Activated T-cell treated with anti-CD3 and anti-CD28 coated beads for 4 hours (primary cell): ENCODE results near the gene KRTAP22-1.

Experiments used
- DNase-seq: peaks from one replicate; pipeline ENCODE4 v3.0.0-alpha.2; 2020

KRTAP22-1 gene

GRCh38 chr21:30600787-30601186, at the start of gene KRTAP22-1:
Gene KRTAP22-1, plus strand, starts transcription at chr21:30601087.
- no peak for DNase-seq

- DNase-seq, result no peak
These were observed 48.1 kb upstream of the KRTAP22-1 start for GRCh38 chr21:30552782-30553181.

- no peak for DNase-seq
These were observed 45.8 kb upstream of the KRTAP22-1 start for GRCh38 chr21:30555095-30555494.

GRCh38 chr21:30561264-30561895, 39.5 kb upstream of the KRTAP22-1 start, which contains the start of gene KRTAP19-7:
Gene KRTAP19-7, minus strand, starts transcription at chr21:30561314. Its CDS starts 25 bp downstream, at chr21:30561289.
- no peak for DNase-seq

- no peak for DNase-seq
These were observed 38.9 kb upstream of the KRTAP22-1 start for GRCh38 chr21:30561957-30562356.

- DNase-seq, result no peak
These were observed 37.8 kb upstream of the KRTAP22-1 start for GRCh38 chr21:30563072-30563471.

GRCh38 chr21:30563630-30564029, 37.3 kb upstream of the KRTAP22-1 start:
- no peak for DNase-seq

- no peak for DNase-seq
These were observed 33.3 kb upstream of the KRTAP22-1 start for GRCh38 chr21:30567617-30568016.

- no peak for DNase-seq
These were observed 23.1 kb upstream of the KRTAP22-1 start for GRCh38 chr21:30577766-30578165.

GRCh38 chr21:30579346-30579745, 21.5 kb upstream of the KRTAP22-1 start:
- DNase-seq, result no peak

GRCh38 chr21:30580132-30580531, 20.8 kb upstream of the KRTAP22-1 start:
- DNase-seq, result no peak

- no peak for DNase-seq
These were observed 18.0 kb upstream of the KRTAP22-1 start for GRCh38 chr21:30582870-30583269.

- DNase-seq, result no peak
These were observed 10.6 kb upstream of the KRTAP22-1 start, which contains the start of gene KRTAP22-2 for GRCh38 chr21:30590297-30590696. Gene KRTAP22-2, minus strand, starts transcription at chr21:30590397.

GRCh38 chr21:30592140-30592539, 8.7 kb upstream of the KRTAP22-1 start, which contains the start of gene KRTAP6-3:
Gene KRTAP6-3, plus strand, starts transcription at chr21:30592440. Its CDS starts 6 bp downstream, at chr21:30592446.
- DNase-seq, result no peak

- no peak for DNase-seq
These were observed 2.1 kb upstream of the KRTAP22-1 start, which contains the start of gene KRTAP6-2 for GRCh38 chr21:30598802-30599201. Gene KRTAP6-2, minus strand, starts transcription at chr21:30598902. Its CDS starts 28 bp downstream, at chr21:30598874.

GRCh38 chr21:30605968-30606367, 5.1 kb downstream of the KRTAP22-1 start:
- no peak for DNase-seq

- DNase-seq, result no peak
These were observed 11.2 kb downstream of the KRTAP22-1 start for GRCh38 chr21:30612132-30612531.

- no peak for DNase-seq
These were observed 12.9 kb downstream of the KRTAP22-1 start, which contains the start of gene KRTAP6-1 for GRCh38 chr21:30613836-30614235. Gene KRTAP6-1, minus strand, starts transcription at chr21:30613930. Its CDS starts 26 bp downstream, at chr21:30613904.

GRCh38 chr21:30615199-30615598, 14.3 kb downstream of the KRTAP22-1 start:
- DNase-seq, result no peak

GRCh38 chr21:30616125-30616524, 15.2 kb downstream of the KRTAP22-1 start, which contains the start of gene KRTAP20-1:
Gene KRTAP20-1, plus strand, starts transcription at chr21:30616425. Its CDS starts 30 bp downstream, at chr21:30616455.
- DNase-seq, result no peak

- DNase-seq, result no peak
These were observed 19.2 kb downstream of the KRTAP22-1 start for GRCh38 chr21:30620080-30620479.

- no peak for DNase-seq
These were observed 19.6 kb downstream of the KRTAP22-1 start, which contains the start of gene KRTAP20-4 for GRCh38 chr21:30620522-30620921. Gene KRTAP20-4, plus strand, starts transcription at chr21:30620627.

GRCh38 chr21:30623362-30623761, 22.5 kb downstream of the KRTAP22-1 start:
- DNase-seq, result no peak

- no peak for DNase-seq
These were observed 24.7 kb downstream of the KRTAP22-1 start for GRCh38 chr21:30625449-30626165.
